HFFc6 (cell line): ENCODE measurements around the gene IL32. TPM values are rescaled to one million over a fixed set of nuclear protein-coding genes. Genes with fewer than 3 reads are reported as not detected.
A peak's percentile ranks its signal among the peaks of the same experiment; 100 is the strongest.

Experiments
- DNase-seq: peaks from one replicate; pipeline ENCODE4 v3.0.0-alpha.2; 2018
- H3K27ac Mint-ChIP-seq: 2 replicates; pipeline ENCODE4 v1.8.0; 2020; ENCODE audit warnings: mild to moderate bottlenecking, mixed read lengths
- H3K27me3 Mint-ChIP-seq: 2 replicates; pipeline ENCODE4 v1.8.0; 2021; ENCODE audit warnings: mild to moderate bottlenecking, moderate library complexity, mixed read lengths; ENCODE audit not compliant: insufficient read depth
- H3K36me3 Mint-ChIP-seq: 2 replicates; pipeline ENCODE4 v1.8.0; 2021; ENCODE audit warnings: low read depth, mixed read lengths
- H3K4me1 Mint-ChIP-seq: 2 replicates; pipeline ENCODE4 v1.8.0; 2020; ENCODE audit warnings: low read depth, mixed read lengths
- H3K4me3 Mint-ChIP-seq: 2 replicates; pipeline ENCODE4 v1.8.0; 2020; ENCODE audit warnings: mild to moderate bottlenecking, moderate library complexity, mixed read lengths
- H3K9me3 Mint-ChIP-seq: 2 replicates; pipeline ENCODE4 v1.8.0; 2020; ENCODE audit warnings: mild to moderate bottlenecking, mixed read lengths
- CTCF ChIP-seq: fragments of 200-600 bp; sonication (generic); IDR thresholded peaks from 2 replicates; pipeline ENCODE4 v1.5.0; 2021; ENCODE audit warnings: antibody characterized with exemption, mild to moderate bottlenecking
- total RNA-seq, 6 experiments: library from RNA; stranded (reverse); fragmentation: NEBNext Ultra II Directional; extraction: Animal tissue kit (Norgen Biotek cat#: 25700); gene quantifications; 2 replicates in 1 of 6; 3 replicates in 5 of 6; pipeline ENCODE4 v1.2.3, GENCODE V29; 2021

The IL32 gene
- total RNA-seq, 6 experiments from 2014 or later, result 1.00 to 2.3 (median 1.7) TPM

GRCh38 chr16:3084491-3084890 lies 19.1 kb downstream of the IL32 start:
- no peak for DNase-seq
- no peak for TF ChIP-seq CTCF
- H3K27me3 Mint-ChIP-seq, result peaks cover 33% of the 10 kb centered on the region
- no peaks in the 10 kb centered on the region for H3K36me3 Mint-ChIP-seq
- H3K4me1 Mint-ChIP-seq, result peaks cover 6% of the 10 kb centered on the region; the same call in 1 of the 2 replicates
- no peak overlapping the region for H3K27ac Mint-ChIP-seq
- H3K4me3 Mint-ChIP-seq, result no peak overlapping the region
- no peaks in the 10 kb centered on the region for H3K9me3 Mint-ChIP-seq

GRCh38 chr16:3084969-3085670 lies 19.7 kb downstream of the IL32 start:
- Mint-ChIP-seq H3K4me3 (no peak overlapping the region), H3K27me3 (peaks cover 26% of the 10 kb centered on the region), H3K9me3 (no peaks in the 10 kb centered on the region)

GRCh38 chr16:3085868-3086595 lies 20.6 kb downstream of the IL32 start:
- H3K27ac Mint-ChIP-seq, result no peak overlapping the region
- peaks cover 20% of the 10 kb centered on the region for H3K27me3 Mint-ChIP-seq
- no peaks in the 10 kb centered on the region for H3K36me3 Mint-ChIP-seq
- peaks cover 6% of the 10 kb centered on the region; the same call in 1 of the 2 replicates for H3K4me1 Mint-ChIP-seq
- no peak for TF ChIP-seq CTCF
- no peak overlapping the region for H3K4me3 Mint-ChIP-seq
- no peak for DNase-seq
- no peaks in the 10 kb centered on the region for H3K9me3 Mint-ChIP-seq

More at GRCh38 chr16:3084969-3085670, 19.7 kb downstream of the IL32 start:
- DNase-seq, result no peak
- H3K36me3 Mint-ChIP-seq, result no peaks in the 10 kb centered on the region
- H3K4me1 Mint-ChIP-seq, result peaks cover 6% of the 10 kb centered on the region; the same call in 1 of the 2 replicates
- no peak overlapping the region for H3K27ac Mint-ChIP-seq
- TF ChIP-seq CTCF, result no peak

DNA sequence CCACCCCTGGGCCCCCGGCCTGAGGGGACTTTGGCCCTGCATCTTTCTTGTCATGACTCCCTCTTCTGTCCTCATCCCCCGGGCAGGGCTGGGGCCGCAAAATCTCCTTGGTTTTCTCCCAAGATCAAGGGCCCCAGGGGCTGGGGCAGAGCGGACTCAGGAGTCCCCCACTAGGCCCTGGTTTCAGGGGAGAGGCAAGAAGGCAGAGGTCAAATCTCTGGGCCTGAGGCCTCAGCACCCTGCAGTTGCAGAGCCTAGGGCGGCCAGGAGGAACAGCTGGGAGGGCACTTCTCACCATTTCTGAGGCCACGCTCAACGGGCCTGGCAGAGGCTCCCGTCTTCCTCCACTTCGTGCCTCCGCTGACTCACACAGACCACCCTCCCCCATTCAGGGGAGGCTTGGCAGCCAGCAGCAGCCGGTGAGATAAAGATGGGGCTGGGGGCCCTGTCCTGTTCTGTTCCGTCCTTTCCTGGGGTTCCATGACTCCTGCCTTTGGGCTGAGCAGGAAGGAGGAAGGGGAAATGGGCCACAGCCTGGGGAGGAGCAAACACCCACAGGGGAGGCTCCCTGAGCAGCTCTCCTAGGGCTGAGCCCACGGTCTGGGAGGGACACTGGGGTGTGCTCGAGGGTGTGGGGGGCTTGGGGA lies 21.3 kb downstream of the IL32 start:
- Mint-ChIP-seq H3K9me3 (no peaks in the 10 kb centered on the region), H3K4me1 (peaks cover 6% of the 10 kb centered on the region; the same call in 1 of the 2 replicates), H3K27me3 (peaks cover 24% of the 10 kb centered on the region), H3K36me3 (no peaks in the 10 kb centered on the region), H3K4me3 (no peak overlapping the region), H3K27ac (no peak overlapping the region)
- TF ChIP-seq CTCF, result no peak
- DNase-seq, result no peak

GRCh38 chr16:3087243-3088235 lies 22.1 kb downstream of the IL32 start:
- peak; percentile 39; the same call in 1 of the 2 replicates for TF ChIP-seq CTCF
- Mint-ChIP-seq H3K9me3 (no peaks in the 10 kb centered on the region), H3K36me3 (no peaks in the 10 kb centered on the region), H3K27me3 (peaks cover 27% of the 10 kb centered on the region), H3K4me1 (peaks cover 6% of the 10 kb centered on the region; the same call in 1 of the 2 replicates), H3K4me3 (no peak overlapping the region), H3K27ac (no peak overlapping the region)
- DNase-seq, result no peak
